Activated naive CD8-positive, alpha-beta T cell treated with anti-CD3 and anti-CD28 coated beads for 36 hours (primary cell): ENCODE data around the gene CKLF. TPM values are rescaled to one million over a fixed set of nuclear protein-coding genes. Genes with fewer than 3 reads are reported as not detected.

ENCODE experiments used
- DNase-seq: peaks from one replicate; pipeline ENCODE4 v3.0.0; 2021
- H3K27ac Mint-ChIP-seq: one replicate; pipeline ENCODE4 v1.8.0; 2022; ENCODE audit warnings: mild to moderate bottlenecking, moderate library complexity, mixed read lengths
- H3K27me3 Mint-ChIP-seq: one replicate; pipeline ENCODE4 v1.8.0; 2022; ENCODE audit warnings: mild to moderate bottlenecking, mixed read lengths
- H3K36me3 Mint-ChIP-seq: one replicate; pipeline ENCODE4 v1.8.0; 2021; ENCODE audit warnings: mild to moderate bottlenecking, mixed read lengths
- H3K4me1 Mint-ChIP-seq: one replicate; pipeline ENCODE4 v1.8.0; 2021; ENCODE audit warnings: mixed read lengths
- H3K4me3 Mint-ChIP-seq: one replicate; pipeline ENCODE4 v1.8.0; 2022; ENCODE audit warnings: mild to moderate bottlenecking, moderate library complexity, mixed read lengths
- H3K9me3 Mint-ChIP-seq: one replicate; pipeline ENCODE4 v1.8.0; 2022; ENCODE audit warnings: mixed read lengths
- total RNA-seq, 2 experiments: library from RNA; stranded (reverse); gene quantifications; one replicate each; pipeline ENCODE4 v1.2.3, GENCODE V29; 2021

CKLF gene
- total RNA-seq, 2 experiments from 2014 or later = 93.0 to 103 TPM

DNA sequence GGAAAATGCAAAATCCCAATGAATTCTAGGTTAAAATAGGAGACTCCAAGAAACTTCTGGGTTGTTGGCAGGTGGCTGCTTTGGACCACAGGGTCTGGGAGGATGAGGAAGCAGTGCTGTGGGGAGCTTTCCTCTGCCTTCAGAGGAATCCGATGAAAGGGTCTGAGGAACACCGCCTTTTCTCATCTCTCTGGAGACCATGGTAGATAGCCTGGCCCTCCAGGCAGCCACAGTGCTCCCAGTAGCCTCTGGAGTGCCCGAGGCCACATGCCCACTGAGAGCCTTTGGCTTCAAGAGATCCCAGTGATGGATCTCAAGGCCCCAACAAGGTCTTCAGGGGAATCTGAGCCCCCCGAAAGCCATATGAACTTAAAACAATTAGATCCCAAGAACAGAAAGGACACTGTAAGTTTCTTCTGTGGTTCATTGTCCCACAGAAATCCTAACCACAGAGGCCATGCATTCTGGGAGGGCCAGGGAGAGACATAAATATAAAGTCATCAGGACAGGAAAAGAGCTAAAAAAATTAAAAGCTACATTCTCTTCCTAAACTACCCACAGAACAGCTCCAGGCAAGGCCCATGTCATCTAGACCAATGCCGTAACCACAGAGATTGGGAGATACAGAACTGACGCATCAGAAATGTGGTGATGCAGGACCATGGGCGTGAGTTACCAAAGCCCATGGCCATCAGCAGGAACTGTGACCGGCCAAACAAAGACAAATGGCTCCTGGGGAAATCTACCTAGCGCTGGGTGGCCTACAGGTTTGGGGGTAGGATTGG is 26.8 kb upstream of the CKLF start:
- peaks cover 58% of the 10 kb centered on the region for H3K4me1 Mint-ChIP-seq
- no peak for DNase-seq
- no peaks in the 10 kb centered on the region for H3K9me3 Mint-ChIP-seq
- no peaks in the 10 kb centered on the region for H3K27me3 Mint-ChIP-seq
- no peak overlapping the region for H3K27ac Mint-ChIP-seq
- H3K36me3 Mint-ChIP-seq = peaks cover 8% of the 10 kb centered on the region
- no peak overlapping the region for H3K4me3 Mint-ChIP-seq

GRCh38 chr16:66528294-66528693 is 24.1 kb upstream of the CKLF start:
- H3K9me3 Mint-ChIP-seq = no peaks in the 10 kb centered on the region
- peaks cover 6% of the 10 kb centered on the region for H3K36me3 Mint-ChIP-seq
- H3K4me1 Mint-ChIP-seq = peaks cover 33% of the 10 kb centered on the region
- H3K27ac Mint-ChIP-seq = no peak overlapping the region
- no peaks in the 10 kb centered on the region for H3K27me3 Mint-ChIP-seq
- DNase-seq = no peak
- no peak overlapping the region for H3K4me3 Mint-ChIP-seq

GRCh38 chr16:66529475-66529874 is 22.9 kb upstream of the CKLF start:
- no peak overlapping the region for H3K4me3 Mint-ChIP-seq
- DNase-seq = no peak
- no peaks in the 10 kb centered on the region for H3K9me3 Mint-ChIP-seq
- peaks cover 3% of the 10 kb centered on the region for H3K36me3 Mint-ChIP-seq
- no peak overlapping the region for H3K27ac Mint-ChIP-seq
- H3K4me1 Mint-ChIP-seq = peaks cover 23% of the 10 kb centered on the region
- no peaks in the 10 kb centered on the region for H3K27me3 Mint-ChIP-seq

GRCh38 chr16:66534376-66534799 is 18.0 kb upstream of the CKLF start:
- Mint-ChIP-seq H3K27ac (no peak overlapping the region), H3K4me3 (no peak overlapping the region), H3K36me3 (peaks cover 3% of the 10 kb centered on the region), H3K27me3 (no peaks in the 10 kb centered on the region), H3K4me1 (peaks cover 9% of the 10 kb centered on the region), H3K9me3 (no peaks in the 10 kb centered on the region)
- no peak for DNase-seq

- H3K27me3 Mint-ChIP-seq = no peaks in the 10 kb centered on the region
- no peaks in the 10 kb centered on the region for H3K9me3 Mint-ChIP-seq
- H3K4me1 Mint-ChIP-seq = peaks cover 7% of the 10 kb centered on the region
- H3K27ac Mint-ChIP-seq = no peak overlapping the region
- DNase-seq = no peak
- H3K36me3 Mint-ChIP-seq = peaks cover 2% of the 10 kb centered on the region
- H3K4me3 Mint-ChIP-seq = no peak overlapping the region
Observed at GRCh38 chr16:66536525-66536924, 15.9 kb upstream of the CKLF start.

DNA sequence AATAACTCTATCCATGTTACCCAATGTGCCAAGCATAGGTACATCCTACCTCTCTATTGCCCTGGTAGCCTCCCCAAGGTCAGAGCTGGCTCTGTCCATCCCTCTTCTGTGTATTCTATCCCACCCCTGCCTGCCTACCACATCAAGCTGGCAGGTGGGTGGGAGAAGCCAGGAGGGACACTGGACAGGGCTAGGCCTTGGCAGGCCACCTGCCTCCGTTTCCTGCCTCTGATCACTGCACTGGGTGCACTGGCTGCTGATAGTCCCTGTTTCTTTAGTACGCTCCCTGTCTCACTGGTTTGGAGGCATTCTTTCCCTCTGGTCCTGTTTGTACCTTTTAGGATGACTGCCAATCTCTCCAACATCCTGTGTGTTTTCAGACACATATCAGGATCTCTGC is 15.1 kb upstream of the CKLF start:
- no peak overlapping the region for H3K4me3 Mint-ChIP-seq
- H3K4me1 Mint-ChIP-seq = peaks cover 6% of the 10 kb centered on the region
- H3K27me3 Mint-ChIP-seq = no peaks in the 10 kb centered on the region
- H3K27ac Mint-ChIP-seq = no peak overlapping the region
- H3K9me3 Mint-ChIP-seq = no peaks in the 10 kb centered on the region
- H3K36me3 Mint-ChIP-seq = peaks cover 2% of the 10 kb centered on the region
- DNase-seq = no peak

DNA sequence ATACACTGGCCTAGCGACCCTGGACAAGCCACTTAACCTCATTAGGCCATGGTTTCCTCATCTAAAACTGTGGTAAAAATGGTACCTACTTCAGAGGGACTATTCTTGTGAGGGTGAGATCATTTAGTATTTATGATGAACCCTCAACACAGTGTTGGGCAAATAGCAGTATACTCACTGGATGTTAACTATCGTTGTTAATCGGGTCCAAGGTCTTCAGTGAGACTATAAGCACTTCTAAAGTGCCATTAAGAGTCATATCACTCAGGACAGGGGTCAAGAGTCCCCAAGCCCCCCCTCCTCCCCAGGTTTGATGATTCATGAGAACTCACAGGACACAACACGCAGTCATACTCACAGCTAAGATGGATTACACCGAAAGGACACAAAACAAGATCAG is 13.5 kb upstream of the CKLF start:
- DNase-seq = no peak
- H3K4me1 Mint-ChIP-seq = peaks cover 7% of the 10 kb centered on the region
- H3K9me3 Mint-ChIP-seq = no peaks in the 10 kb centered on the region
- H3K36me3 Mint-ChIP-seq = peaks cover 2% of the 10 kb centered on the region
- H3K27ac Mint-ChIP-seq = no peak overlapping the region
- no peak overlapping the region for H3K4me3 Mint-ChIP-seq
- no peaks in the 10 kb centered on the region for H3K27me3 Mint-ChIP-seq

DNA sequence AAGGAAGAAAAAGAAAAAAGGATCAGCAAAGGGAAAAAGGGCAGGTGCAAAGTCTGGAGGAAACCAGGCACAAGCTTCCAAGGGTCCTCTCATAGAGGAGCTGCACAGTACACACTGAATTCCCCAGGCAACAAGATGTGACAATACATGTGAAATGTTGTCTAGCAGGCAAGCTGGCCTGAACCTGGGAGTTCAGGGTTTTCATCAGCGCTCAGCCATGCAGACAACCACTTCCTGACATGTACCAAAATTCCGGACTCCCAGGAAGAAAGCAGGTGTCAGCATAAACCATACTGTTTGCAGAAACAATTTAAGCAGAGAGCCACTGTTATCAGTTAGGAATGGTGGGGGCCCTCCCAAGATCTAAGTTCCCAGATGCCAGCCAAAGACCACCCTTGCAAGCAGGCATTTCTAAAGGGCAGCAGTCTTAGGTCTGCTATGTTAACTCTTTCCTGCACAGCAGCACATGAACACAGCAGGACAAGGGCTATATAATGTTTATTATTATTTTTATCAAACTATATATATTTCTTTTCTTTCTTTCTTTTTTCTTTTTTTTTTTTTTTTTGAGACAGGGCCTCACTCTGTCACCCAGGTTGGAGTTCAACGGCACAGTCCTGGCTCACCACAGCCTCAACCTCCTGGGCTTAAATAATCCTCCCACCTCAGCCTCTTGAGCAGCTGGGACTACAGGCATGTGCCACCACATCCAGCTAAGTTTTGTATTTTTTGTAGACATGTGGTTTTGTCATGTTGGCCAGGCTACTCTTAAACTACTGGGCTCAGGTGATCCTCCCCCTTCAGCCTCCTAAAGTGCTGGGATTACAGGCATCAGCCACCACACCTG is 12.5 kb upstream of the CKLF start:
- no peak for DNase-seq
- no peaks in the 10 kb centered on the region for H3K9me3 Mint-ChIP-seq
- peaks cover 15% of the 10 kb centered on the region for H3K4me1 Mint-ChIP-seq
- H3K27ac Mint-ChIP-seq = no peak overlapping the region
- H3K36me3 Mint-ChIP-seq = peaks cover 2% of the 10 kb centered on the region
- H3K27me3 Mint-ChIP-seq = no peaks in the 10 kb centered on the region
- no peak overlapping the region for H3K4me3 Mint-ChIP-seq

DNA sequence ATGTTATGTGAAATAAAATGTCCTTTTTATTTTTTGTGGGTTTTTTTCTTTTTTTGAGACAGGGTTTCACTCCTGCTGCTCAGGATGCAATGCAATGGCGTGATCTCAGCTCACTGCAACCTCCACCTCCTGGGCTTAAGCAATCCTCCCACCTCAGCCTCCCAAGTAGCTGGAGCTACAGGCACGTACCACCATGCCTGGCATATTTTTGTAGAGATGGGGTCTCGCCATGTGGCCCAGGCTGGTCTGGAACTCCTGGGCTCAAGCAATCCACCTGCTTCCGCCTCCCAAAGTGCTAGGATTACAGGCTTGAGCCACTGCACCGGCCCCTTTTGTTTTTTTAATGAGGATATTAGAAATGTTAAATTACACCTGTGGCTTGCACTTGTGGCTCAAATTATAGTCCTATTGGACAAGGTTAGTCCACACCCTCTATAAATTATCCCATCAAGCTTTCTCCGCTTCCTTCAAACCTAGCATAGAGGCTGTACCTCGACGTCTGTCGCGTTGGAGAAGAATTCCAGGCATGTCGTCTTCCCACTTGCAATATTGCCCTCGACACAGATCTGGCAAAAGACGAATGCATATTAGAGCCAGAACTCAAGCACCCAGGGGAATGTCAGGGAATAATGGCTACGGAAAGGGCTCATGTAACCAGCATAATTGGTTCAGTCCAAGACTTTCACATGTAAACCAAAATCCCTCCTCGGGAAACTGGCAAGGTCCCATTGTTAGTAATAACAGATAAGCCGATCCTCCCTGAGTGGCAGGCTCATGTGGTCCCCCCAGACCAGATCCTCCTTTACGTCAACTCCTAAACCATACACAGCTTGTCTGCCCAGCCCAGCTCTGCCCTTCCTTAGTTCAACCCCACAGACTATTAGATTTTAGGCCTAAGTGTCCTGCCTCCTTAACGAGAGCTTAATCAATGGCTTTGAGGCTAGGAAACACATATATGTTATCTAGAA is 10.7 kb upstream of the CKLF start:
- H3K4me1 Mint-ChIP-seq = peaks cover 17% of the 10 kb centered on the region
- H3K36me3 Mint-ChIP-seq = peaks cover 2% of the 10 kb centered on the region
- H3K27ac Mint-ChIP-seq = no peak overlapping the region

GRCh38 chr16:66542396-66542795 is 10.0 kb upstream of the CKLF start:
- H3K27me3 Mint-ChIP-seq = no peaks in the 10 kb centered on the region
- peaks cover 2% of the 10 kb centered on the region for H3K36me3 Mint-ChIP-seq
- no peak overlapping the region for H3K27ac Mint-ChIP-seq
- H3K4me1 Mint-ChIP-seq = peaks cover 17% of the 10 kb centered on the region
- DNase-seq = no peak
- H3K4me3 Mint-ChIP-seq = no peak overlapping the region
- H3K9me3 Mint-ChIP-seq = no peaks in the 10 kb centered on the region

More for the DNA sequence above, 10.7 kb upstream of the CKLF start:
- no peak for DNase-seq
- no peaks in the 10 kb centered on the region for H3K27me3 Mint-ChIP-seq
- H3K4me3 Mint-ChIP-seq = no peak overlapping the region
- H3K9me3 Mint-ChIP-seq = no peaks in the 10 kb centered on the region

GRCh38 chr16:66543541-66543940 is 8.8 kb upstream of the CKLF start:
- H3K36me3 Mint-ChIP-seq = no peaks in the 10 kb centered on the region
- no peaks in the 10 kb centered on the region for H3K27me3 Mint-ChIP-seq
- H3K27ac Mint-ChIP-seq = no peak overlapping the region
- peaks cover 23% of the 10 kb centered on the region for H3K4me1 Mint-ChIP-seq
- no peaks in the 10 kb centered on the region for H3K9me3 Mint-ChIP-seq
- no peak overlapping the region for H3K4me3 Mint-ChIP-seq
- no peak for DNase-seq

DNA sequence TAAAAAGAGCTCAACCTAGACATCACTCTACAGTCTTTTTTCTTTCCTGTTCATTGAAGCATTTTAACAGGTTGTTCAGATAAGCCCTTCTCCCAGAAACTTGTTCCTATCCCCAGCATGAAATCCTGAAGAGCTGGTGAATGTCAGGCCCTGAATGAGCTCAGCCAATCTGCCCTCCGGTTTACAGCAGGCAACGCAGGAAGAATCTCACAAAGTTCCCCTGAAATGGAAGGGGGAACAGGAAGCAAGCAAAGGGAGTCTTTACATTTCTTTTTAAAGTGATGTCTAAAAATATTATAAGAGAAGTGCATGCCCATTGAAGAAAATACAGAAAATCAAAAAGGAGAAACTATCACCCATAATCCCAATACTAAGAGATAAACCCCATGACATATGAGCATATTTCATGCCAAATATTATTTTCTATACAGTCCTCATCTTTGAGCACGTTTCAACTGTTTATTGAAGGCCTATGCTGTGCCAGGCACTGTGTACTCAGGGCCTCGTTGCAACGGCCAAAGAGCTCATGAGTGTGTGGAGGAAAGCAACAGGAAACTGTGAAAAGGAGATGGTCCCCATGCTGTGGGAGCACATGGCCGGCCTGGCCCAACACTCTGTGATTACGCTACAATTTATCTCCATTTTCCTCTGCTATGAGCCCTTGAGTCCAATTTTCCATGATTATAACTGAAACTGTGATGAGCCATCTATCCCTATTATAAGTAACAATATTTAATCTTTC is 8.2 kb upstream of the CKLF start:
- H3K9me3 Mint-ChIP-seq = no peaks in the 10 kb centered on the region
- no peak for DNase-seq
- no peaks in the 10 kb centered on the region for H3K27me3 Mint-ChIP-seq
- H3K4me3 Mint-ChIP-seq = no peak overlapping the region
- H3K36me3 Mint-ChIP-seq = no peaks in the 10 kb centered on the region
- H3K27ac Mint-ChIP-seq = no peak overlapping the region
- H3K4me1 Mint-ChIP-seq = peaks cover 30% of the 10 kb centered on the region

DNA sequence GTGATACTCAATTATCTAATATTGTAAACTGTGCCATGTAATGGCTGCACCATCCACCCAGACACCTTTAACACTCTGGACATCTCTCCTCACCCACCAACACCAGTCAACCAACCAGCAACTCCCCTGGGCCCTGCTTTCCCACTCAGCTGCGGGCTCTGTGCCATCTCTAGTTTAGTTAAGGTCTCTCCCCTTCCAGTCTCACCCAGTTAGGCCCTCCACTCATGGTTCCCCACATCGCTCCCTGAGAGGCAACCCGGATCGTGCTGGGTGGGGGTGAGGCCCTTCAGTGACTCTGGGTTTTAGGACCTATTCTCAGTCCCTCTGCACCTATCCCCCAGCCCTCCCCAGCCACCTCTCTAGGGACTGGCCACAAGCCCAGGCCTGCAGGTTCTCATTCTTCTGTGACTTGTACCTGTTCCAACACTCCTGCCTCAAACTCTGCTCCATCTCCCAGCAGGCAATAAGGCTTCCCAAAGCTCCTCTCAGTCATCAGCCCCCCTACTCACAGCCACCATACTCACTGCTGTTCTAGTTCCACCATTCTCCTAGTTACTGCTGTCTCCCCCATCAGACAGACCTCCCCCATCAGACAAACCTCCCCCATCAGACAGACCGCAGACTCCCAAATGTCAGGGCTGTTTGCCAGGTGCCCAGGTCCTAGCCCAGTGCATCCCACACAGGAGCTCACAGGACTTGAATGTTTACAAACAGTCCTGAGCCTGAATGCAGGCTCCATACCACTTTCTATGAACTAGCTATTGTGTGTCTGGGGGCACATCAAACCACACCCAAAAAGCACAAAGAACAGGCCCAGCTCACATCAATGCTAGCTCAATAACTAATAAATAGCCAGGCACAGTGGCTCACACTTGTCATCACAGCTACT is 5.0 kb upstream of the CKLF start:
- peaks cover under 1% of the 10 kb centered on the region for H3K36me3 Mint-ChIP-seq
- no peak for DNase-seq
- H3K27me3 Mint-ChIP-seq = peaks cover 2% of the 10 kb centered on the region
- no peak overlapping the region for H3K4me3 Mint-ChIP-seq
- no peak overlapping the region for H3K27ac Mint-ChIP-seq
- peaks cover 41% of the 10 kb centered on the region for H3K4me1 Mint-ChIP-seq
- H3K9me3 Mint-ChIP-seq = peaks cover under 1% of the 10 kb centered on the region
